K562 (cell line): ENCODE data around the gene TMEM117. TPM values are rescaled to one million over a fixed set of nuclear protein-coding genes. Genes with fewer than 3 reads are reported as not detected.

Source experiments
- ATAC-seq: fragments of 200-7000 bp; cut with Tn5 transposase; 3 replicates; pipeline ENCODE4 v1.9.1; 2020; ENCODE audit warnings: moderate library complexity
- BruUV-seq: library from RNA; stranded (reverse); fragments of 400-500 nt; replicated peaks from 2 replicates; lab custom pipeline; 2021; lab: Mats Ljungman, UMichigan
- CTCF ChIA-PET: fragments of 300-600 bp; formaldehyde crosslinking; extraction: SDS; loops from one replicate; lab custom pipeline; 2021; ENCODE audit warnings: low intra/inter-chr PET ratio; lab: Yijun Ruan, JAX
- POLR2A ChIA-PET: fragments of 300-600, 350-650 bp; sonication (Branson Sonifier 250); formaldehyde crosslinking; extraction: SDS; loops from one replicate; lab custom pipeline; 2021; ENCODE audit warnings: antibody characterized with exemption, inconsistent platforms; lab: Yijun Ruan, JAX
- DNase-seq, 4 experiments: peaks; one replicate each; pipeline versions ENCODE4 v3.0.0 to v3.0.0-alpha.2; 2011 to 2018; ENCODE audit warnings: low spot score in 3 of 4, mixed read lengths in 3 of 4; ENCODE audit errors: extremely low read depth in 1 of 4
- FAIRE-seq: peaks from 2 replicates; lab custom pipeline; 2011; peaks lifted over from hg19 to GRCh38; lab: Jason Lieb, UNC
- H2AFZ ChIP-seq: 2 replicates; pipeline ENCODE4 v1.6.0; 2011; ENCODE audit warnings: low read depth, low read length, control low read depth, inconsistent platforms
- H3K27ac ChIP-seq: fragments of 200-600 bp; 3 replicates; pipeline ENCODE4 v1.8.0; 2011; ENCODE audit warnings: low read depth, mild to moderate bottlenecking, control low read depth, inconsistent platforms, low read length, moderate library complexity, mixed read lengths; ENCODE audit errors: extremely low read depth
- H3K27me3 ChIP-seq, 2 experiments: fragments of 300-600 bp in 1 of 2; 2 replicates in 1 of 2; 3 replicates in 1 of 2; pipeline versions ENCODE4 v1.6.0 to v1.8.0; 2011; ENCODE audit warnings: inconsistent platforms in 2 of 2, low read length in 2 of 2, mild to moderate bottlenecking in 1 of 2, mixed read lengths in 1 of 2, moderate library complexity in 1 of 2; ENCODE audit not compliant: control insufficient read depth in 2 of 2, insufficient read depth in 2 of 2
- H3K36me3 ChIP-seq: fragments of 300-600 bp; 3 replicates; pipeline ENCODE4 v1.8.0; 2011; ENCODE audit warnings: mild to moderate bottlenecking, low read length, inconsistent platforms; ENCODE audit not compliant: control insufficient read depth, insufficient read depth
- H3K4me1 ChIP-seq, 2 experiments: fragments of 200-600 bp in 1 of 2; replicated peaks in 1 of 2; 2 replicates in 1 of 2; 3 replicates in 1 of 2; pipeline versions ENCODE4 v1.5.1 to v1.8.0; 2011; ENCODE audit warnings: inconsistent platforms in 2 of 2, low read length in 2 of 2, mild to moderate bottlenecking in 1 of 2, mixed read lengths in 1 of 2, moderate library complexity in 1 of 2; ENCODE audit not compliant: control insufficient read depth in 2 of 2, insufficient read depth in 2 of 2
- H3K4me2 ChIP-seq: 2 replicates; pipeline ENCODE4 v1.6.1; 2011; ENCODE audit warnings: low read length, control low read depth, inconsistent platforms, mixed read lengths; ENCODE audit not compliant: insufficient read depth
- H3K4me3 ChIP-seq: fragments of 200-600 bp; sonication (generic), shearing (Covaris generic); 2 replicates; pipeline ENCODE4 v1.5.1; 2016; ENCODE audit warnings: control low read depth, inconsistent platforms
- H3K79me2 ChIP-seq: fragments of 200-600 bp; 3 replicates; pipeline ENCODE4 v1.8.0; 2011; ENCODE audit warnings: low read length, inconsistent platforms; ENCODE audit not compliant: control insufficient read depth, insufficient read depth
- H3K9ac ChIP-seq, 2 experiments: 2 replicates each; pipeline versions ENCODE4 v1.6.0 to v1.6.1; 2011; ENCODE audit warnings: low read depth in 2 of 2, low read length in 2 of 2, control low read depth in 1 of 2, inconsistent platforms in 1 of 2, mild to moderate bottlenecking in 1 of 2, mixed read lengths in 1 of 2; ENCODE audit not compliant: insufficient read depth in 1 of 2
- H3K9me1 ChIP-seq: one replicate; pipeline ENCODE4 v1.6.0; 2011; ENCODE audit warnings: inconsistent platforms, mild to moderate bottlenecking, low read length, moderate library complexity; ENCODE audit not compliant: control insufficient read depth, insufficient read depth
- H3K9me3 ChIP-seq: replicated peaks from 2 replicates; pipeline ENCODE4 v1.5.1; 2011; ENCODE audit warnings: low read depth, low read length, inconsistent platforms; ENCODE audit not compliant: control insufficient read depth, insufficient read depth
- H4K20me1 ChIP-seq: replicated peaks from 2 replicates; pipeline ENCODE4 v1.6.1; 2011; ENCODE audit warnings: low read length, inconsistent platforms, mixed read lengths; ENCODE audit not compliant: control insufficient read depth, insufficient read depth
- CBX2 ChIP-seq: fragments of 200-600 bp; sonication (generic); IDR thresholded peaks from one replicate; pipeline ENCODE4 v1.6.1; 2012; ENCODE audit warnings: mild to moderate bottlenecking, low read length, inconsistent platforms; ENCODE audit not compliant: insufficient read depth, poor library complexity, severe bottlenecking
- CEBPB ChIP-seq: fragments of 450-650 bp; IDR thresholded peaks from 2 replicates; pipeline ENCODE4 v1.6.1; 2016; ENCODE audit warnings: missing genetic modification characterization, missing compliant biosample characterization
- in situ Hi-C: fragments of 300-500 bp; cut with MboI; formaldehyde crosslinking; loops from 4 replicates; pipeline ENCODE4 v1.15.0; 2018; ENCODE audit warnings: inconsistent platforms, mixed read lengths
- intact Hi-C: fragments of 100-400 bp; cut with micrococcal nuclease; formaldehyde crosslinking; loops from 2 replicates; pipeline ENCODE4 v1.14.2; 2022
- polyA plus RNA-seq, 8 experiments: library from polyadenylated mRNA; depleted of rRNA in 4 of 8; stranded (reverse) in 5 of 8; unstranded in 3 of 8; fragments of >200 nt; fragmentation: Nextera tagmentation in 2 of 8; fragmentation: Illumina TruSeq in 1 of 8; extraction: Ambion mirVana in 2 of 8; extraction: Trizol in 1 of 8; gene quantifications; 2 replicates each; pipeline versions ENCODE4 v1.2.1 to v1.2.3, GENCODE V29; 2011 to 2014; ENCODE audit warnings: inconsistent platforms in 1 of 8, missing spikeins in 1 of 8
- total RNA-seq, 7 experiments: library from RNA; depleted of rRNA in 6 of 7; stranded (reverse); fragments of >200 nt in 6 of 7; fragmentation: Illumina TruSeq in 2 of 7; extraction: Trizol in 2 of 7; gene quantifications; 2 replicates each; pipeline versions ENCODE4 v1.2.1 to v1.2.3, GENCODE V29; 2011 to 2021; ENCODE audit warnings: low replicate concordance in 1 of 7
- TF ChIP-seq, protein P1 (sequence below), 2 experiments: fragments of 250-450 bp in 1 of 2; fragments of 450-650 bp in 1 of 2; sonication (Bioruptor Pico) in 1 of 2; IDR thresholded peaks; 2 replicates each; pipeline versions ENCODE4 v1.6.1 to v1.8.0; 2016 to 2021; ENCODE audit warnings: mild to moderate bottlenecking in 2 of 2, moderate library complexity in 2 of 2, missing compliant biosample characterization in 1 of 2, missing genetic modification characterization in 1 of 2

The TMEM117 gene
- total and polyA plus RNA-seq, 9 of the 15 experiments (the other 6 are each of a cell fraction or from before 2014, with no cell fraction given): 0.31 to 2.8 (median 1.0) TPM

DNA sequence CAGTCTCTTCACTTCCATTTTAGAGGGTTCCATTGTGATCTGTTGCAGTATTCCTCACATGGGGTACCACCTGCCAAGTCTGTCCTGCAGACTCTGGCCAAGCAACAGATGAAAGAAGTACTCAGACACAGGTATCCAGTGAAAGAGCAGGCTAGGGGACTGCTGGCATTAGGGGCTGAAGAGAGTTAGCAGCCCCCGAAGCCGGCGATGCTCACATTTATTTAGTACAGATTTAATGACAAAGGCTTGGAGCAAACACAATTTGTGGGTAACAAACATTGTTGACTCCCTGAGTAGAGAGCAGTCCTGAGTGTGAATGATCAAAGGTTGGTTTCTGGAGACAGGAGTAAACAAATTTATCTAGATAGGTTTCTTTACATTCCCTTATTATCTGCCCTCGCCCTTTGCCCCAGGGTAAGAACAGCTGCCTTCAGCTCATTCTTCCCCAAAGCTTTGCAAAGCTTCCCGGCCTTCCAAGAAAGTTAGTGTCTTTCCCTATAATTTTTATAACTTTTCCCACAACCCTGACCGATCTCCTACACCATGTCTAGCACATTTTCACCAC is 144.8 kb downstream of the TMEM117 start (continued):
- TF ChIP-seq, protein P1, sequence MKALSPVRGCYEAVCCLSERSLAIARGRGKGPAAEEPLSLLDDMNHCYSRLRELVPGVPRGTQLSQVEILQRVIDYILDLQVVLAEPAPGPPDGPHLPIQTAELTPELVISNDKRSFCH (CRISPR knock-in tag; IDR thresholded peaks at IDR 0.05): no peak
- TF ChIP-seq, protein P1 (tag; IDR thresholded peaks at IDR 0.05): no peak

DNA sequence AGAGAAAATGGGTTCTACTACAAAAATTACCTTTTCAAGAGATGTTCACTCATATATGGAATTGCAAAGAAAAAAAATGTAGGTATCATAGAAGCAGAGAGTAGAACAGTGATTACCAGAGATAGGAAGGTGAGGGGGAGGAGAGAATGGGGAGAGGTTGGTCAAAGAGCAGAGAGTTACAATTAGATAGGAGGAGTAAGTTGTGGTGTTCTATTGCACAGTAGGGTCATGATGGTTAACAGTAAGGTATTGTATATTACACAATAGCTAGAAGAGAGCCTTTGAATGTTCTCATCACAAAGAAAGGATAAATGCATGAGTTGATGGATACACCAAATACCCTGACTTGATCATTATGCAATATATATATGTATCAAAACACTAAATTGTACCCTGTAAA is 145.8 kb downstream of the TMEM117 start:
- CTCF ChIA-PET: no interaction called here
- Histone ChIP-seq H3K4me3 (no peak overlapping the region), H3K27me3 (no peaks in the 10 kb centered on the region), H3K36me3 (no peaks in the 10 kb centered on the region), H3K9me1 (no peaks in the 10 kb centered on the region), H2AFZ (no peak overlapping the region), H3K27ac (no peak overlapping the region), H3K79me2 (no peaks in the 10 kb centered on the region), H3K4me1 (no peaks in the 10 kb centered on the region), H3K9ac (no peak overlapping the region), H4K20me1 (no peaks in the 10 kb centered on the region), H3K4me2 (no peak overlapping the region), H3K9me3 (no peaks in the 10 kb centered on the region)
- no TSS peak for BruUV-seq
- FAIRE-seq (no peak), DNase-seq (no peak), ATAC-seq (no peak)
- TF ChIP-seq CEBPB (tag) (peak; percentile 47), CBX2 (no peak)
- in situ Hi-C loops: no loop called here
- intact Hi-C loops: no loop called here
- POLR2A ChIA-PET: no interaction called here
